Measurements from ENCODE around the gene PJA2. TPM values are rescaled to one million over a fixed set of nuclear protein-coding genes. Genes with fewer than 3 reads are reported as not detected.

PJA2 gene
- total RNA-seq, 1 donor from 2014 or later: 174 TPM

DNA sequence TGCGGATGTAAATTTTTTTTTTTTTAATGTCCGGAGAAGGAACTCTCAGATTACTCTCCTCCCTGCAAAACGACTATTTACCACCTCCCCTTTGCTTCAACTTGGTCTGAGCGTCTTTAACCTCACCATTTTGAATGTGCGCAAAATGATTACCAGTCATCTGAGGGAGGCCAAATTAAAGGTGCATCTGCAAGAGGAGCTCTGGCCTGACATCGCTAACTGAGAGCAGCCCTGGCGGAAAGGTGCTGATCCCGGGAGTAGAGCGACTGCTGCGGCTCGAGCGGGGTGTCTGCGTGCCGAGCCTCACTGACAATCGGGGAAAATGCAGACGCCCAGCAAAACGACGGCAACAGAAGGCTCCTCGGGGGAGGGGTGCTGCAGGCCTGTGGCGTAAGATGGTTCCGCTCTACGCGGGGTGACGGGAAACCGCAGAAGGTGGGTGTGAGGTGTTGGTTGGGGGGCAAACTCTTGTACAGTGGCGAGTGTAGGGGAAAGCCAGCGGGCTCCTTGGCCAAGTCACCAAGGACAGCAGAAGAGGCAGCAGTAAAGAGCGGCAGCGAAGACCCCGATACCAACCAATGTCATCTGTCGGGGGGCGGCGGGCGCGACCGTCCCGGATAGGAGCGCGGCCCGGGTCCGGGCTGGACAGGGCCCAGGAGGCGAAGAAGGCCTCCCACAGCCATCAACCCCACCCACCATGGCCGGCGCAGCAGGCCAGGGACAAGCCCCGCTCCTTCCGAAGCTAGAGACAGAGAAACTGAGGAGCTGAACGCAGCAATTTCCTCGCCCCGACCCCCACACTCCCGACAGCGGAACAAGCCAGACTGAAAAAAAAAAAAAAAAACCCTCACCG, 557 bp downstream of the PJA2 start:
- peak; percentile 76 for DNase-seq (ENCODE audit: low read depth)

DNA sequence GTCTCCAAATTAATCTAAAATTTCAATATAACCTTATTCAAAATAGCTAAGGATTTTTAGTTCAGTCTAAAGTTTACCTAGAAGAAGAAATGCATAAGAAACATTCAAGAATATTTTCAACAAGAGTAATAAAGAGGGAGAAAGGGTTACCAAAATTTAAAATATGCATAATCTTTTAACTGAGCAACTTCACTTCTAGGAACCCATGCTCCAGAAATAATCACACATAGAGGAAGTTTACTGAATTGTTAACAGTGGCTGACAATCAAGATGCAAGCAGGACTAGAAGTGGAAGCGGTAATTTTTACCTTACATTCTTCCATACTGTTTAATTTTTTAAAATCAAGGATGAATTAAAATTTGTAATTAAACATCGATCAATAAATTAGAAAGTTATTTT, 1.9 kb downstream of the PJA2 start:
- no peak for DNase-seq (ENCODE audit: low read depth)

DNA sequence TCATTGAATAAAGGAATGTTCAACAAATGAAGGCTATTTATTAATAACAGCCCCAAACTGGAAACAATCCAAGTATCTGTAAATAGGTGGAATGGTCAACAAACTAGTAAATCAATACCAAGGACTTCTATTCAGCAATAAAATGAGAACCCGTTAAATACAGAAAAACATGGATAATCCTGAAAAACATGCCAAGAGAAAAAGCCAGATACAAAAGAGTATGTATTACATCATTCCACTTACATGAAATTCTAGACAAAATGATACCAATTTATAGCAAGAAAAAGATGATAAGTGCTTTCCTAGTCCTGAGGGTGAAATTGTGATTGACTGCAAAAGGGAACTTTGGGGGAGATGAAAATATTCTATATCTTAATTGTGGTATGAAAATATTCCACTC, 3.1 kb downstream of the PJA2 start:
- DNase-seq (ENCODE audit: low read depth): no peak

DNA sequence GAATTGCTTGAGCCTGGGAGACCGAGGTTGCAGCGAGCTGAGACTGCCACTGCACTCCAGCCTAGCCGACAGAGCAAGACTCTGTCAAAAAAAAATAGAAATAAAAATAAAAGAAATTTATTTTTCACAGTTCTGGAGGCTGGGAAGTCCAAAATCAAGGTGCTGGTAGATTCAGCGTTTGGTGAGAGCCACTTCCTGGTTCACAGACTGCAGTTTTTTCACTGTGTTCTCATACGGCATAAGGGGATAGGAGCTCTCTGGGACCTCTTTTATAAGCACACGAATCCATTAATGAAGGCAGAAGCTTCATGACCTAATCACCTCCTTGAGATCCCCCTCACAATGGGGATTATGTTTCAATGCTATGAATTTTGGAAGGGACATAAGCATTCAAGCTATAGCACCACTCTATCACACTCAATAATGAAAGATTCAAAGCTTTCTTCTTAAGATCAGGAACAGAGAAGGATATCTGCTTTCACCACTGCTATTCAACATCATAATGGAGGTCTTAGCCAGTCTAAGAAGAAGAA, 5.3 kb downstream of the PJA2 start:
- DNase-seq (ENCODE audit: low read depth): no peak

DNA sequence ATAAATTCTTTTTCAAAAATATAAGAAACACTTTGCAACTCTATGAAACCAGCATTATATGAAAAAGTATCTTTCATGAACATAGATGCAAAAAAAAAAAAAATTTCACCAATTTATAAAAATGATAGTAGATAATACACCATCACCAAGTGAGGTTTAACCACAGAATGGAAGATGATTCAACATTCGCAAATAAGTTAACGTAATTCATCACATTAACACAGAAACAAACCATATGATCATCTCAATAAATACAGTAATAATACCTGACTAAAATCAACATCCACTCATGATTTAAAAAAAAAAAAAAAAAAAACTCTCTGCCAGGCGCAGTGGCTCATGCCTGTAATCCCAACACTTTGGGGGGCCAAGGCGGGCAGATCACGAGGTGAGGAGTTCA, 6.3 kb downstream of the PJA2 start:
- no peak for DNase-seq (ENCODE audit: low read depth)

DNA sequence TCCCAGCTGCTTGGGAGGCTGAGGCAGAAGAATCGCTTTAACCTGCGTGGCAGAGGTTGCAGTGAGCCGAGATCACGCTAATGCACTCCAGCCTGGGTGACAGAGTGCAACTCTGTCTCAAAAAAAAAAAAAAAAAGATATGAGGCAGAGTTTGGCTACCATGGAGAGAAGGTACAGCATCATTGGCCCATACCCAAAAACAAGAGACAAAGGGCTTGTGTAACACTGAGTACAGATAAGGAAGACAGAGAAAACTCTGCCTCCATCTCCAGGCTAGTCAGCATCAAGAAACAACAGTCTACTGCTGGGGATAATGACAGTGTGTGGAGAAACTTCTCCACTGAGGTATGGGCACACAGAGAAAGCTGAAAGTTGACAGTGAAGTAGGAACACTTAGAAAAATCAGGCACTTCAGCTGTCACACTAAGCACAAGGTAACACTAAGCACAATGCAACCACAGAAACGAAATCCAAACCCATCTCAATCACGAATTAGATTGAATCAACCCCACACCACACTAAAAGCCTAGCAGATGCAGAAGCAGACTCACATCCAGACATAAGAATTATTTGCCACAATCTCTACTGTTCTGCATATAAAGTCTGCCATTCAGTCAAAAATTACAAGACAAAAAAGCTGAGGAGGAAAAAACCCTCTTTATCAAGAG, 10.5 kb downstream of the PJA2 start:
- DNase-seq (ENCODE audit: low read depth): peak; percentile 22

DNA sequence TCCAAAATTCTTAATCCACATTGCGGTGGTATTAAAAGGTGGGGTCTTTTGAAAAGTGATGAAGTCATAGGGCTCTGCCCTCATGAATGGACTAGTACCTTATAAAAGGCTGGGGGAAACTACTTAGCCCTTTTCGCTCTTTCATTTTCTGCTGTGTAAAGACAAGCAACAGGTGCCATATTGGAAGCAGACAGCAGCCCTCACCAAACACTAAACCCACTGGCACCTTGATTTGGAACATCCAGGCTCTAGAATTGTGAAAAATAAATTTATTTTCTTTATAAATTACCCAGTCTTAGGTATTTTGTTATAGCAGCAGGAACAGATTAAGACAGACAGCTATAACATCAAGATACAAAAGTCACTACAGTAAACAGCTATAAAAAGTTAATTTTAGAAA, 12.8 kb downstream of the PJA2 start:
- DNase-seq (ENCODE audit: low read depth): no peak

DNA sequence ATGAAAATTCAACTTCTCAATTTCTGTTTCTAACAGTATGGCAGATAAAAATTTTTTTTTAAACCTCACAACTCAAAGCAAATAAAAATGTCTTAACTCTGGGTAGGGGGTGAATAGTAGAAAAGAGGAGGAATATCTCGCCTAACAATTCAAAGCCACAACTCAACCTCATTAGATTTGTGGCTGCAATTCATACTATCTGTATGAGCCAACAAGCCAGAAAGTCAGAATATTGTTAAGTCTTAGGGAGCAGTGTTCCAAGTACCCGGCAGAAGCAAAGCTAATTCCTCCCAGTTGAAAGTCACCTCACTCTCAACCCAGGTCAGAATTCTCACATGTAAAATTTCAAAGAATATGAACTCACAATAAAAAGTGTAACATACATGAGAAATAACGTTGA, 15.0 kb downstream of the PJA2 start:
- no peak for DNase-seq (ENCODE audit: low read depth)

DNA sequence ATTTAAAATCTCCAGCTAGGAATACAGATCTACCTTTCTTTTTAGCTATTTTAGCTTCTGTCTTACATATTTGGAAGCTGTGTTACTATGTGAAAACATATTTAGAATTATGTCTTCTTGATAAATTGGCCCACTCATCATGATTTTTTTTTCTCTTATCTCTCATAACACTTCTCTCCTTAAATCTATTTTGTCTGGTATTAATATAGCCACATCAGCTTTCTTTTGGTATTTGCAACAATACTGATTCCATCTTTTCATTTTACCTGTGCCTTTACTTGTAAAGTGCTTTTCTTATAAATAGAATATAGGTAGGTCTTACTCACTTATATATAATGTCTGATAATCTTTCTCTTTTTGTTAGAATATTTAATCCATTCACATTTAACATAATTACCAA, 19.6 kb downstream of the PJA2 start:
- no peak for DNase-seq (ENCODE audit: low read depth)

DNA sequence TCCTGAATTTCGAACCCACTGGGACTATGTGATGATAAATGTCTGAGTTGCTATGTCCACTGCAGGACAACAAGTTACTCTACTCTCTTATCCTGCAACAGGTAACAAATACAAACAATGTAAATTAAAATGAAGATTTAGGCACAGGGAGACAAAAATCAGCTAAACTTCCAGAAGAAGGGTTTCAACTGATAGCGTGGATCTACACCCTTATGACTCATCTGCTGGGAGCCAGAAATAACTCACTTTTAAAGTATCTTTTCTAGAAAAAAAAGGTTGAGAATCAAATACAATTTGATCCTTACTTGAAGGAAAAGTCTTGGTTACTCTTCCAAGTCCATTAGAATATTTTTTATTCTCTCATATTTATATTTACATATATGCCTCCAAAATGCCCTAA, 21.4 kb downstream of the PJA2 start:
- DNase-seq (ENCODE audit: low read depth): no peak

DNA sequence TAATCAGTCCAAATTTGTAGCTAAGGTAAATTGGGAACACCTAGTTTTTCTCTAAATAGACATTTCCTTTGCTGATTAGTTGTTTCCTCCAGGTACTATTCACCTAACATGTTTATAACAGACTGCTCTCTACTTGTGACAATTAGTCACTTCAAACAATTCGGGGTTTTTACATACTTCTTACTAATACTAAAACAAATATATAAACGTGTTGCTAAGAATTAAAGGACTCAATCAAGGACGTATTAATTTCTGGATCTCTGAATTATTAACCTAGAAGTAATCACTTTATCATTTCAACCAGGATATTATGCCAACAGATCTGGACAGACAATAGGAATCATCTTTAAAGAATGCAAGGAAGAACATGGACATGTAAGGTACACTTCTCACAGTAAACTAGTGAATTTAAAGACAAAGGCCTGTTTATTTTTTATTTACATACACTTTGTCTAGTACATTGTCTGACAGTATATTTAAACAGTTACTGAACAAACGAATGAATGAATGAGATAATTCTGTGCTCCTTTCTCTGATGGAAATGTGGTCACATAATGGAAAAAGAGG, 22.3 kb downstream of the PJA2 start:
- no peak for DNase-seq (ENCODE audit: low read depth)

DNA sequence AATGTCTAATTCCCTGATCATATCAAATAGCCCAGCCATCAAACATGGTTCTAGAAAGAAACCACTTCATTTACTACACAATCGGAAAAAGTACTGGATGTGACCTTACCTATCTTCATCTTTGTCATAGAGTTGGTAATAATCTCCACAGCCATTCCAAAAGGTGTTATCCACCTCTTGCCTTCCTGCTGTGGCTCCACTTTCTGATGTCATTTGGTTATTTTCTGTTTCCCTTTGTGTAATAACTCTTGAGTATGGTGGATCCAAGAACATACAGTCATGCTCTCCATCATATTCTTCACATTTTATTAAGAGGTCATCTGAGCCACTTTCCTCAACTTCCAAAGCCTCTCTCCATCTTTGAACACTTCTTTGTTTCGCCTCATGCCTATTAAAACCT, 31.7 kb downstream of the PJA2 start:
- DNase-seq (ENCODE audit: low read depth): no peak

DNA sequence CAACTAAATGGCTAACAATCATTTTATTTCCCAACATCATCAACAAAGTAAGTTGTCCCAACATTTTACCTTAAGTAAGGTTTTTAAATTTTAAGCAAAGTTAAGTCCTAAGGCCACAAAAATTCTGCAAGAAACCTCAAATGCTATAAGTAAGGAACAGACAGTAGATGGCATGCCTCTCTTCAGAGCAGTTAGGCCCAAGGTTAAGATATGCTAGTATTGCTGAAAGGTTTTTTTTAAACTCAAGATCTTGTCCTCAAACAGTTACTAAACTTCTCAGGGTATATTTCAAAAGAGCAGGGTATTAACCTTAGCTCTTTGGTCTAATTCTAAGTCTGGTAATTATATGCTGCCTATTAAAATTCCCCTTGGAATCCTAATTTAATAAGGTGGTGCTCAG, 35.1 kb downstream of the PJA2 start:
- no peak for DNase-seq (ENCODE audit: low read depth)

DNA sequence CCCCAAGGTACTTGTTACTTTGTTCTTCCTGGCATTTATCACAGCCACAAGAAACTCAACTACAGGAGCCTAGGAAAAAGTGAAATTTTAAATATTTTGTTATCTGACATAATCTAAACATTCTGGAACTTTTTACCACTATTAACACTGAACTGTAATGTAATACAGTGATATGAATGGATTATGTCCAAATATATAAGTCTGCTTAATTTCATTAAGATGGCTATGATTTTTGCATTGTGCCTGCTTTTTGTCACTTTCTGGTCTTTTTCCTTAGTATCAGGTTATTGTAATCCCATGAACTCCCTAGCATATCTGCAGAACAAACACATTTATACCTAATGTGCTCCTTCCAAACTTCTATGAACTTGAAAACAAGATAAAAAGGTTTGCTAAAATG, 35.8 kb downstream of the PJA2 start:
- no peak for DNase-seq (ENCODE audit: low read depth)

DNA sequence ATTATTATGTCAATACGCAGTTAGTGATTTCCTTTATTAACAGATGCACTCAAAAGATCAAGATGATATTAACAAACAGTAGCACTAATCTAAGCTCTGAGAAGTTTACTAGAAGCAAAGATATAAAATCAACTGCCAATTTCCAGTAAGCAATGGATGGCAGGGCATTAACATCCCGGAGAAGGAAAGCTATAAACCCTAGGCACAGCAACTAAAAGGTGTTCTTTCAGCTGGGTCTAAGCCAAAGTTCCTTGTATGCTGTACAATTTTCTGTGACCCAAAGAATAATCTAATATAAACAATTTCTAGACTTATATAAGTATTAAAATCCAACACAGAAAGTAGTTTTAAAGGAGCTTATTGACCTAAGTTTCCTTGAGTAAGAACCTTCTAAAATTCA, 39.4 kb downstream of the PJA2 start:
- DNase-seq (ENCODE audit: low read depth): no peak

DNA sequence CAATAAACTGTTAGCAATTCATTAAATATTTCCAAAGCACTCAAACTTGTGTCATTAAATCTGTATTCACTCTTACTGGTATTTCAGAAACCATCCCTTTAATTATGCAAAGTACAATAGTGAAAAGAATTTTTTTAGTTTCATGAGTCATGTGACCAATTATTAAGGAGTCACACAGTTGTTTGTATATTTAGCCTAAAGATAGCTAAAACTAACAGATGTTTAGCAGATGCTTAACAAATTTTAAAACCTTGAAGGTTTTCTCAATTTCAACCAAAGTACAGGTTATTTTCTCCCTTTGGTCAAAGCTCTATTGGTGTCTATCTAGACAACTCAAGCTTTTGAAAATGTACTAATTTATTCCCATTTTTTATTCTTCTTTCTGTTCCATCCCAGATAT, 44.1 kb downstream of the PJA2 start:
- DNase-seq (ENCODE audit: low read depth): no peak

DNA sequence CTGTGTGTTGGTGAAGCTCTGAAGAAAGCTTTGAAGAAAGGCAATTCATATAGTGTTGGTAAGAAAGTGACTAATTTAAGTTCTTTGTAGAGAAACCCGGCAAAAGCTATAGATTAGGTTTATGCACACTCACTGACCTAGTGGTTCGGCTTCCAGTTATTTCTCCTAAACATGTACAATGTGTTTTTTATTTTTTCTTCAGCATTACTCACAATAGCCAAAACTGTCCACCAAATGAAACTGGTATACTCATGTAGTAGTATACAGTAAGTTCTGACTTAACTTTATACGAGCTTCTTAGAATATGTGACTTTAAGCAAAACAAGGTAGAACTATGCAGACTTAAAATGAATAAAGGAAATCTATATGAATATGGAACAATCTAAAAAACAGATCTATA, 44.8 kb downstream of the PJA2 start:
- DNase-seq (ENCODE audit: low read depth): no peak

DNA sequence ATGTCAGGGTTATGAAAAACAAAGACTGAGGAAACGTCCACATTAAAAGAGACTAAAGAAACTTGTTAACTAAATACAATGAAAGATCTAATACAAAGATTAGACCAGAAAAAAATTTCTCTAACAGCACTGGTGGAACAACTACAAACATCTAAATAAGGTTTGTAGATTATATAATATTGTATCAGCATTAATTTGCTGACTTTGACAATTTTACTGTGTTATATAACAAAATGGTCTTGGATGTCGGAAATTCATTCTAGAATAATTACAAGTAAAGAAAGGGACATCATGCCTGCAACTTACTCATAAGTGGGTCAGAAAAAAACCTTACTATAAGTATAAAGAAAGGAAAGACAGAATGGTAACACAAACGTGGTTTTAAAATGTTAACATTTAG, 50.1 kb downstream of the PJA2 start:
- DNase-seq (ENCODE audit: low read depth): no peak

DNA sequence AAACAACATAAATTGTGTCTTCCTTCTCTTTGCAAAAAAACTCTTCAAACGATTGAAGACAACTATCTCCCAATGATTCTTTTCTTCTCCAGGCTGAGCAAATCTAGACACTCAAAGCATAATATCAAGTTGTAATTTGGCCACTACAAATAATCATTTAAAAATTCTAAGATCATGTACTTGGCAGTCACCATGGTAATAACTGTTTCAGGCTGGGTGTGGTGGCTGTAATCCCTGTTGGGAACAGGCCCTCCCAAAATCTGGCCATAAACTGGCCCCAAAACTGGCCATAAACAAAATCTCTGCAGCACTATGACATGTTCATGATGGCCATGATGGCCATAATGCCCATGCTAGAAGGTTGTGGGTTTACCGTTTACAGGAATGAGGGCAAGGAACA, 52.0 kb downstream of the PJA2 start:
- no peak for DNase-seq (ENCODE audit: low read depth)

DNA sequence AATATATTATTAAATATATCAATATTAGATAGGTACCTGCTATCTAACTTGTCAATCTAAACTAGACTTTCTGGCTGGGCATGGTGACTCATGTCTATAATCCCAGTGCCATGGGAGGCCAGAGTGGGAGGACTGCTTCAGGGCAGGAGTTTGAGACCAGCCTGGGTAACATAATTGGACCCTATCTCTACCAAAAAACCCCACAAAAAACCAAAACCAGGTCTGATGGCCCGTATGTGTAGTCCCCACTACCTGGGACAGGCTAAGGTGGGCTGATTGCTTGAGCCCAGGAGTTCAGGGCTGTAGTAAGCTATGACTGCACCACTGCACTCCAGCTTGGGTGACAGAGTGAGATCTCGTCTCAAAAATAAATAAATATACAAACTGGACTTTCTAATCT, 55.0 kb downstream of the PJA2 start:
- no peak for DNase-seq (ENCODE audit: low read depth)

DNA sequence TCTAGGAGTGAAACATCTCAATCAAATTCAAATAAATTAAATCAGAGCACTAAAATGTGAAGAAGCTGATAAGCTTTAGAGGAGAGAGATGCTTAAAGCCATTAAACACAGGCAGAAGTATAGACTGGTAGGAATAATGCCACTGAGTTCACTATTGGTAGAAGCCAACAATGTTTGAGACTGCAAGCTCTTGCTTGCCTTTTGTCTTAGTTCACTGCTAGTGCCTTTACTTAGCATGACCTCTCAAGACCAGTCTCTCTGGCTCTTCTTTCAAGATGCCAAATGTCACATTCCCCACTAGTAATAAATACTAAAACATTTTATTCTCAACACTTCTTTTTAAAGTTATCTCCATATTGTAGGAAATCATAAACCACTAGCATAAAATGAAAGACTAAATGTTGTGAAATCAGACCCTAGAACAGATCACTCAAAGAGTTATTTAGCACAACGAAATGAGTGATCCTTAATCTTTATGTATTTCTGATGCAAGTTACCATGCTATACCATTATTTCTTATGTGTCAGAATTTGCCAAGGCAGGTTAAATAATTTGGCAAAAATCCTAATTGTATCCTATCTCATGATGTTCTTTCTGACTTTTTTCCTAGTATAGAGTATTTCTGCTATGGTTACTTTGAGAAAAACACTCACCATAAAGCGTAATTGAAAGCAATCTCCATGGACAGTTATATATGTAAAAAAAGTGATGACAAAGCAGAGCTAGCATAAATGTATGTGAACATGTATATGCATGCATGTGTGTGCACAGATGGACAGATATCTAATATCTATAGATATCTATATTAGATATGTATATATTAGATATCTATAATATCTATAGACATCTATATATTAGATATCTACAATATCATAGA, 57.5 kb downstream of the PJA2 start:
- DNase-seq (ENCODE audit: low read depth): no peak
